Choroid plexus epithelial cell (primary cell): ENCODE measurements around the gene CACHD1.
"Not testable (repeated sequence)": the region's sequence is repeated elsewhere in the genome, so short reads cannot be mapped to it uniquely, and the experiment has no call there.

ENCODE experiments used
- DNase-seq: peaks from one replicate; pipeline ENCODE4 v3.0.0-alpha.2; 2010; ENCODE audit warnings: low read depth
- H3K4me3 ChIP-seq: 2 replicates; pipeline ENCODE4 v1.5.1; 2011; ENCODE audit warnings: low read depth, mild to moderate bottlenecking, control low read depth, low read length, moderate library complexity
- TF ChIP-seq, protein P1 (sequence below): conservative IDR thresholded peaks from 2 replicates; pipeline ENCODE4 v1.5.1; 2011; ENCODE audit warnings: low read depth, mild to moderate bottlenecking, control low read depth, inconsistent platforms, low read length, moderate library complexity

Gene CACHD1

DNA sequence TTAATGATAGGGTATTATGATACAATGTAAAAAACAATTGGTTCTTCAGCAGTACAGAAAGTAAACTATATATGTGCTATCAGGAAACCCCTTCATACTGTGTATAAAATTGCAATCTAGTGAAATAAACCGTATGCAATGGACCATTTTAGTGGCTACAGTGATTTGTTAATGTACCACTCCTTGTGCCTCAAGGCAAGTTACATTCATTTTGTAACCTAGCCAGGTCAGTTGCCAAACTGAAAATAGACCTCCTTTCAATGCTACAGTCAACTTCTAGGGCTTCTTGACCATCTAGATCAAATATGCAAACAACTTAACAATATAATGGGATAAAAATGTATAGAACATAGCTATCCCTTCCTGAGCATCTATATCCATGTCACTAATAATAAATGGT lies 223.0 kb downstream of the CACHD1 start:
- no peak for DNase-seq
- H3K4me3 ChIP-seq, result no peak overlapping the region
- TF ChIP-seq, protein P1, sequence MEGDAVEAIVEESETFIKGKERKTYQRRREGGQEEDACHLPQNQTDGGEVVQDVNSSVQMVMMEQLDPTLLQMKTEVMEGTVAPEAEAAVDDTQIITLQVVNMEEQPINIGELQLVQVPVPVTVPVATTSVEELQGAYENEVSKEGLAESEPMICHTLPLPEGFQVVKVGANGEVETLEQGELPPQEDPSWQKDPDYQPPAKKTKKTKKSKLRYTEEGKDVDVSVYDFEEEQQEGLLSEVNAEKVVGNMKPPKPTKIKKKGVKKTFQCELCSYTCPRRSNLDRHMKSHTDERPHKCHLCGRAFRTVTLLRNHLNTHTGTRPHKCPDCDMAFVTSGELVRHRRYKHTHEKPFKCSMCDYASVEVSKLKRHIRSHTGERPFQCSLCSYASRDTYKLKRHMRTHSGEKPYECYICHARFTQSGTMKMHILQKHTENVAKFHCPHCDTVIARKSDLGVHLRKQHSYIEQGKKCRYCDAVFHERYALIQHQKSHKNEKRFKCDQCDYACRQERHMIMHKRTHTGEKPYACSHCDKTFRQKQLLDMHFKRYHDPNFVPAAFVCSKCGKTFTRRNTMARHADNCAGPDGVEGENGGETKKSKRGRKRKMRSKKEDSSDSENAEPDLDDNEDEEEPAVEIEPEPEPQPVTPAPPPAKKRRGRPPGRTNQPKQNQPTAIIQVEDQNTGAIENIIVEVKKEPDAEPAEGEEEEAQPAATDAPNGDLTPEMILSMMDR, result no peak

DNA sequence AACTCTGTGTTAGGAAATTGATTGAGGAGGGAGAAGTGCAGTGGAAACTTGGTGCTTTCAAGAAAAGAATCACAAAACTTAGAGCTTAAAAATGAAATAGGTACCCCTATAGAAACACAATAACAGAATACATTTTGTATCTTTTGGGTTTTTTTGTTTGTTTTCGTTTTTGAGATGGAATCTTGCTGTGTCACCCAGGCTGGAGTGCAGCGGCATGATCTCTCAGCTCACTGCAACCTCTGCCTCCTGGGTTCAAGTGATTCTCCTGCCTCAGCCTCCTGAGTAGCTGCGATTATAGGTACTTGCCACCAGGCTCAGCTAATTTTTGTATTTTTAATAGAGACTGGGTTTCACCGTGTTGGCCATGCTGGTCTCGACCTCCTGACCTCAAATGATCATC lies 223.5 kb downstream of the CACHD1 start:
- no peak overlapping the region for H3K4me3 ChIP-seq
- DNase-seq, result no peak
- TF ChIP-seq, protein P1, result no peak

DNA sequence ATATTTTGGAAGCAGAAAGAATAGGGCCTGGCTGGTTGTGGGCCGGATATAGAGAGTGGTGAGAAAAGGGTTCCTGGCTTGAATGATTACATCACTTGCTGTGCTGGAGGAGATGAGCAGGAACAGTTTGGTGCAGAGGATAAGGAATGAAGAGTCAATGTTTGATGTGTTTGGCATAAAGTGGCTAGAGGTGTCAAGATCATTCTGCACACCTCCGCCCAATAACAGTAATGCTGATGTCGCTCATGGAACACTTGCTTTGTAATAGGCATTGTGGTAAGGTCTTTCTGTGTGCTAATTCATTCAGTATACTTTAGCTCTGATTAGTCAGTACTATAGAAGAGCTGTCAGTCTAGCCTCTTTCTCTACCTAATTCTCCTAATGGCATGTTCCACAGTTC lies 226.9 kb downstream of the CACHD1 start:
- DNase-seq, result no peak
- H3K4me3 ChIP-seq, result no peak overlapping the region
- TF ChIP-seq, protein P1, result no peak

DNA sequence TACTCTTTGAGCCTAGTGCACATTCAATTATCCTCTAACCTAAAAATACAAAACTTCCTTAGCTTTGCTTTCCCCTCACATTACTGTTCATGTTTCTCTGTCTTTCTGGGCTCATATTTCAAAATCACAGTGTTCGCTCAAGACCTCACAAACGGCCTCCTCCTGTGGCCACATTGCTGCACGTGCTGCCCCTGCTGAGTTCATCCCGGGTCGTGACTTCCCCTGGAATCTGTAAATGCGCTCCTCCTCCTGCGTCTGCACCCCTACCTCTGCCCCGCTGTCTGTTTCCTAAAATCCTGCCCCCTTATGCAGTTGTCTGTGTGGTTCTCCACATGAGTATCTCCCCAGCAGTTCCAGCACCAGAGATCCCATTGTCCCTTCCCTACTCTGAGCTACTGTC lies 229.4 kb downstream of the CACHD1 start:
- no peak overlapping the region for H3K4me3 ChIP-seq
- DNase-seq, result peak; percentile 32
- TF ChIP-seq, protein P1, result no peak

DNA sequence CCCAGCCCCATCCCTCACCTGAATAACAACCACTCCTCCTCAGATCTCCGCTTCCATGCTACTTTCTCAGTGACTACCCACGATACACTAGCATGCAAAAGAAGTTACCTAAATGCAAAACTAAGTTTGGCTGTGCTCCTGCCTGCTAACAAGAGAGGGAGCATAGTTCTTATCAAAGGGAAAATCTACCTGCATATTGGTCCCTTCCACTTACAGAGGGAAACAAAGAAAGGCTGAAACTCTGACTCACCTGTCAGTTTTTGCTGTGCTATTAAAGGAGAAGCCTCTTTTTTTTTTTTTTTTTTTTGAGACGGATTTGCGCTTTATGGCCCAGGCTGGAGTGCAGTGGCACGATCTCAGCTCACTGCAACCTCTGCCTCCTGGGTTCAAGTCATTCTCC lies 231.1 kb downstream of the CACHD1 start:
- TF ChIP-seq, protein P1, result no peak
- H3K4me3 ChIP-seq, result no peak overlapping the region
- no peak for DNase-seq

DNA sequence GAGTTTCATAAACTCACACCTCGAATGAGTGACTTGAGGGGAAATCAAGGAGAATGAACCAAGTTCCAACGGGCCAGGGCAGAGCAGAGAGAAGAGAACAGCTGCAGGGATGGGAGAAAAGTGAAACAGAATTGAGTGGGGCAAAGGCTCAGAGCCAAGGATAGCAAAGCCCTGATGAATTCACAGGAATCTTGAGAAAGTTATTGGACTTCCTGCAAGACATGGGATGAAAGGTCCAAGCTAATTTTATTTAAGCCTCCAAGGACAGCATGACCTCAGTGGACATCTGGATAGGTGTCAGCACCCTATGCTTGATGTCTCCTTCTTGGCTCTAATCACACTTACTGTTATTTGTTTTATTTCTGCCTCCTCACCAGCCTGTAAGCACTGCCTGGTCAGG lies 232.0 kb downstream of the CACHD1 start:
- H3K4me3 ChIP-seq, result no peak overlapping the region
- DNase-seq, result no peak
- TF ChIP-seq, protein P1, result no peak

DNA sequence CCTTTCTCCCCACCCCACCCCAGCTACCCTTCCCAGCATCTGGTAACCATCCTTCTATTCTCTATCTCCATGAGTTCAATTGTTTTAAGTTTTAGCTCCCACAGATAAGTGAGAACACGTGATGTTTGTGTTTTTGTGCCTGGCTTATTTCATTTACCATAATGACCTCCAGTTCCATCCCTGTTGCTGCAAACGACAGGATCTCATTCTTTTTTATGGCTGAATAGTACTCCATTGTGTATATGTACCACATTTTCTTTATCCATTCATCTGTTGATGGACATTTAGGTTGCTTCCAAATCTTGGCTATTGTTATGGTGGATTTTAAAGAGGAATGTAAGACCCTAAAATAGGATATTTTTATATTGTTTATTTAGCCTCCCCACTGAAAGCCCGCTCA lies 232.7 kb downstream of the CACHD1 start:
- H3K4me3 ChIP-seq, DNase-seq: not testable (repeated sequence)

DNA sequence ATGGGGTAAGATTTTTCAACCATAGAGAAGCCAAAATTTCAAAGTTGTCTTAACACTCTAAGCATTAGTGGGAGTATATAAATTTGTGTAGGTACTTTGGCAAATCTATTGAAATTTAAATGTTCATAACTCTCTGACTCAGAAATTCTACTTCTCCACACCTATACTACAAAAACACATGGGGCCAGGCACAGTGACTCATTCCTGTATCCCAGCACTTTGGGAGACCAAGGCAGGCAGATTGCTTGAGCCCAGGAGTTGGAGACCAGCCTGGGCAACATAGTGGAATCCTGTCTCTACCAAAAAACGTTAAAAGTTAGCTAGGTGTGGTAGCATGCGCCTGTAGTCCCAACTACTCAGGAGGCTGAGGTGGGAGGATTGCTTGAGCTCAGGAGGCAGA lies 233.7 kb downstream of the CACHD1 start:
- TF ChIP-seq, protein P1, result no peak

More for the DNA sequence above, 233.7 kb downstream of the CACHD1 start:
- no peak for DNase-seq
- H3K4me3 ChIP-seq, result no peak overlapping the region
